ENCODE data around the gene SPAG16. TPM values are rescaled to one million over a fixed set of nuclear protein-coding genes. Genes with fewer than 3 reads are reported as not detected.

SPAG16 gene
- total RNA-seq, 1 experiment from 2014 or later = 13.0 TPM

DNA sequence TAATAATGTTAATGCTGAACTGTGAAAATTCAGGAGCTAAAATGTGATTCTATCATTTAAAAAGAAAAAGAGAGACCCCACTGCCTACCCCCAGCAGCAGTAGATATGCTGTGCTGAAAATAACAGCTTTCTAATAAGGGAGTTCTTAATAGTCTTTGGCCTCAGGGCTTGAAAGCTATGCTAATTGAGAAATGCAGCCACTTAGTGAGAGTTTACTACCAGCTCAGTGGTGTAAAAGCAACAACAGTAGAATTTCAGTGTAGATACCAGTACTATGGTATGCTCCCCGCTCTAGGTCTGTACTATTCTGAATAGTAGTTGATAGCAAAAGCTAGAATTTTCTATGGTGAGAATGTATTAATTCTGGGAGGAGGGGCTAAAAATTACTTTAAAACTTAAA is 823.5 kb downstream of the SPAG16 start:
- no peak overlapping the region for H3K27ac ChIP-seq (ENCODE audit: low read length)
- no peaks in the 10 kb centered on the region for H3K9me3 ChIP-seq (ENCODE audit: control insufficient read depth, insufficient read depth, low read depth, low read length)
- no peaks in the 10 kb centered on the region for H3K36me3 ChIP-seq (ENCODE audit: control insufficient read depth, insufficient read depth, low read length)
- intact Hi-C loops (cut with micrococcal nuclease; ENCODE audit: unreplicated experiment) (no loop called here), in situ Hi-C loops (cut with HindIII; ENCODE audit: low pct_unique_long_range_greater_than_20kb, low sequenced_read_pairs) (no loop called here)
- CTCF ChIA-PET = no interaction called here
- no TSS peak for BruUV-seq (replicated peaks)
- no peaks in the 10 kb centered on the region for H3K27me3 ChIP-seq (ENCODE audit: control insufficient read depth, insufficient read depth, low read length)
- DNase-seq (ENCODE audit: low read depth, low spot score) (no peak), ATAC-seq (no peak)
- TF ChIP-seq SIN3A (IDR thresholded peaks at IDR 0.05; ENCODE audit: borderline replicate concordance, insufficient read depth, low read depth, low read length) (no peak), TCF7L2 (IDR thresholded peaks at IDR 0.05; ENCODE audit: low read depth, low read length) (no peak), POLR2AphosphoS5 (IDR thresholded peaks at IDR 0.05; ENCODE audit: low read depth, low read length) (no peak)
- TF ChIP-seq, protein P1, sequence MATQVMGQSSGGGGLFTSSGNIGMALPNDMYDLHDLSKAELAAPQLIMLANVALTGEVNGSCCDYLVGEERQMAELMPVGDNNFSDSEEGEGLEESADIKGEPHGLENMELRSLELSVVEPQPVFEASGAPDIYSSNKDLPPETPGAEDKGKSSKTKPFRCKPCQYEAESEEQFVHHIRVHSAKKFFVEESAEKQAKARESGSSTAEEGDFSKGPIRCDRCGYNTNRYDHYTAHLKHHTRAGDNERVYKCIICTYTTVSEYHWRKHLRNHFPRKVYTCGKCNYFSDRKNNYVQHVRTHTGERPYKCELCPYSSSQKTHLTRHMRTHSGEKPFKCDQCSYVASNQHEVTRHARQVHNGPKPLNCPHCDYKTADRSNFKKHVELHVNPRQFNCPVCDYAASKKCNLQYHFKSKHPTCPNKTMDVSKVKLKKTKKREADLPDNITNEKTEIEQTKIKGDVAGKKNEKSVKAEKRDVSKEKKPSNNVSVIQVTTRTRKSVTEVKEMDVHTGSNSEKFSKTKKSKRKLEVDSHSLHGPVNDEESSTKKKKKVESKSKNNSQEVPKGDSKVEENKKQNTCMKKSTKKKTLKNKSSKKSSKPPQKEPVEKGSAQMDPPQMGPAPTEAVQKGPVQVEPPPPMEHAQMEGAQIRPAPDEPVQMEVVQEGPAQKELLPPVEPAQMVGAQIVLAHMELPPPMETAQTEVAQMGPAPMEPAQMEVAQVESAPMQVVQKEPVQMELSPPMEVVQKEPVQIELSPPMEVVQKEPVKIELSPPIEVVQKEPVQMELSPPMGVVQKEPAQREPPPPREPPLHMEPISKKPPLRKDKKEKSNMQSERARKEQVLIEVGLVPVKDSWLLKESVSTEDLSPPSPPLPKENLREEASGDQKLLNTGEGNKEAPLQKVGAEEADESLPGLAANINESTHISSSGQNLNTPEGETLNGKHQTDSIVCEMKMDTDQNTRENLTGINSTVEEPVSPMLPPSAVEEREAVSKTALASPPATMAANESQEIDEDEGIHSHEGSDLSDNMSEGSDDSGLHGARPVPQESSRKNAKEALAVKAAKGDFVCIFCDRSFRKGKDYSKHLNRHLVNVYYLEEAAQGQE (IDR thresholded peaks at IDR 0.05; ENCODE audit: insufficient read depth in 1 of 2, low read depth in 2 of 2, low read length in 1 of 2) = no peak
- TF ChIP-seq, protein P2, sequence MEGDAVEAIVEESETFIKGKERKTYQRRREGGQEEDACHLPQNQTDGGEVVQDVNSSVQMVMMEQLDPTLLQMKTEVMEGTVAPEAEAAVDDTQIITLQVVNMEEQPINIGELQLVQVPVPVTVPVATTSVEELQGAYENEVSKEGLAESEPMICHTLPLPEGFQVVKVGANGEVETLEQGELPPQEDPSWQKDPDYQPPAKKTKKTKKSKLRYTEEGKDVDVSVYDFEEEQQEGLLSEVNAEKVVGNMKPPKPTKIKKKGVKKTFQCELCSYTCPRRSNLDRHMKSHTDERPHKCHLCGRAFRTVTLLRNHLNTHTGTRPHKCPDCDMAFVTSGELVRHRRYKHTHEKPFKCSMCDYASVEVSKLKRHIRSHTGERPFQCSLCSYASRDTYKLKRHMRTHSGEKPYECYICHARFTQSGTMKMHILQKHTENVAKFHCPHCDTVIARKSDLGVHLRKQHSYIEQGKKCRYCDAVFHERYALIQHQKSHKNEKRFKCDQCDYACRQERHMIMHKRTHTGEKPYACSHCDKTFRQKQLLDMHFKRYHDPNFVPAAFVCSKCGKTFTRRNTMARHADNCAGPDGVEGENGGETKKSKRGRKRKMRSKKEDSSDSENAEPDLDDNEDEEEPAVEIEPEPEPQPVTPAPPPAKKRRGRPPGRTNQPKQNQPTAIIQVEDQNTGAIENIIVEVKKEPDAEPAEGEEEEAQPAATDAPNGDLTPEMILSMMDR (IDR thresholded peaks at IDR 0.05) = no peak
- no peak overlapping the region for H3K4me3 ChIP-seq (ENCODE audit: low read depth in 2 of 2, low read length in 2 of 2)
- no peaks in the 10 kb centered on the region for H3K4me1 ChIP-seq (ENCODE audit: control insufficient read depth, insufficient read depth, low read length)
- POLR2A ChIA-PET = no interaction called here

DNA sequence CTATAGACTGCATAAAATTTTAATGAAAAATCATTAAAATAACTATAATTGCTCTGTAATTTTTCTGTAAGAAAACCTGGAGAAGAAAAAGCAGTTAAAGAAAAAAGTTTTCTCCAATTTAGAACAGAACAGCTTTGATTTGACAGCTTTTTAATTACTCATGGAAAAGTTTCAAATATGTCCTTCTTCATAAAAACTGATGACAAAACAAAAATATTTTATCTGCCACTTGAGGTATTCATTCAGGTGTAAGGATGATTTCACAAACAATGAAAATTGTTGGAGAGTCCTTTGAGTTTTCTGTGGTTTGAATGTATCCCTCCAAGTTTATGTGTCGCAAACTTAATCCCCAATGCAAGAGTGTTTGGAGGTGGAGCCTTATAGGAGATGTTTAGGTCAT is 824.3 kb downstream of the SPAG16 start:
- no peaks in the 10 kb centered on the region for H3K9me3 ChIP-seq (ENCODE audit: control insufficient read depth, insufficient read depth, low read depth, low read length)
- ATAC-seq = no peak
- ChIA-PET POLR2A (no interaction called here), CTCF (no interaction called here)
- no peaks in the 10 kb centered on the region for H3K4me1 ChIP-seq (ENCODE audit: control insufficient read depth, insufficient read depth, low read length)
- no peak overlapping the region for H3K4me3 ChIP-seq (ENCODE audit: low read depth in 2 of 2, low read length in 2 of 2)
- no peak for TF ChIP-seq TCF7L2 (IDR thresholded peaks at IDR 0.05; ENCODE audit: low read depth, low read length)
- TF ChIP-seq, protein P1 (IDR thresholded peaks at IDR 0.05; ENCODE audit: insufficient read depth in 1 of 2, low read depth in 2 of 2, low read length in 1 of 2) = no peak
- TF ChIP-seq POLR2AphosphoS5 (IDR thresholded peaks at IDR 0.05; ENCODE audit: low read depth, low read length) = no peak
- TF ChIP-seq, protein P2 (IDR thresholded peaks at IDR 0.05) = no peak
- no peak for TF ChIP-seq SIN3A (IDR thresholded peaks at IDR 0.05; ENCODE audit: borderline replicate concordance, insufficient read depth, low read depth, low read length)
- BruUV-seq (replicated peaks) = no TSS peak
- intact Hi-C loops (cut with micrococcal nuclease; ENCODE audit: unreplicated experiment) (no loop called here), in situ Hi-C loops (cut with HindIII; ENCODE audit: low pct_unique_long_range_greater_than_20kb, low sequenced_read_pairs) (no loop called here)
- no peaks in the 10 kb centered on the region for H3K27me3 ChIP-seq (ENCODE audit: control insufficient read depth, insufficient read depth, low read length)
- H3K36me3 ChIP-seq (ENCODE audit: control insufficient read depth, insufficient read depth, low read length) = no peaks in the 10 kb centered on the region
- H3K27ac ChIP-seq (ENCODE audit: low read length) = no peak overlapping the region
- DNase-seq (ENCODE audit: low read depth, low spot score) = no peak

Measured in Panc1 (cell line).